SK-N-MC (cell line): ENCODE results near the gene ZNF521.

ENCODE experiments used
- EZH2 ChIP-seq: fragments of 200-600 bp; sonication (generic); IDR thresholded peaks from one replicate; pipeline ENCODE4 v1.6.1; 2017; ENCODE audit warnings: antibody characterized with exemption
- FOXP2 ChIP-seq: optimal IDR thresholded peaks from 2 replicates; pipeline ENCODE3; 2011; ENCODE audit warnings: mild to moderate bottlenecking, moderate library complexity; ENCODE audit not compliant: insufficient read depth; ENCODE audit errors: extremely low read length, control extremely low read depth
- POLR2AphosphoS5 ChIP-seq: IDR thresholded peaks from 2 replicates; pipeline ENCODE4 v1.6.1; 2012; ENCODE audit warnings: mild to moderate bottlenecking, low read depth, low read length, borderline replicate concordance

DNA sequence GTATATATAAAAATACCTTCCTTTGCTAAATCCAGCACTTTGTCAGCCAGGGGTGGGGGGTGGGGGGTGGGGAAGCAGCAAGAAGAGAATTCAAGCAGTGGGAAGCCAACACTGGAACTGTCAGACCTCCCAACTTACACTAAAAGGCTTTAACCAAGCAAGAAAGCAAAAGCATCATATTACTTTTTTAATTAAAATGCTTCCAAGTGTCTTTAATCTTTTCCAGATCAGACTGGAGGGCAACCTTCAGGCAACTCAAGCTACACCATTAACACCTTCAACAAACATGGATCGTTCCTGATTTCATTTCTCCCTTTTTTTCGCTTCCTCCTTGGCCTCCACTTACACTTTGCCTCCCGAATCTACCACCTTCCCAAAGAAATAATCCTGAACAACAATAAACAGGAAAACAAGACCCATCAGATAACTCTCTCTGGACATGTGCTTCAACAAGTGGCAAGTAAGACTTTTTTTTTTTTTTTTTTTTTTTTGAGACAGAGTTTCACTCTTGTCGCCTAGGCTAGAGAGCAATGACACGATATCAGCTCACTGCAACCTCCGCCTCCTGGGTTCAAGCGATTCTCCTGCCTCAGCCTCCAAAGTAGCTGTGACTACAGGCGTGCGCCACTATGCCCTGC lies 35.5 kb downstream of the ZNF521 start:
- TF ChIP-seq EZH2 (no peak), FOXP2 (no peak), POLR2AphosphoS5 (no peak)
